ENCODE measurements around the gene DUSP22.
"Not testable (repeated sequence)": the region's sequence is repeated elsewhere in the genome, so short reads cannot be mapped to it uniquely, and the experiment has no call there.

The DUSP22 gene, protein sequence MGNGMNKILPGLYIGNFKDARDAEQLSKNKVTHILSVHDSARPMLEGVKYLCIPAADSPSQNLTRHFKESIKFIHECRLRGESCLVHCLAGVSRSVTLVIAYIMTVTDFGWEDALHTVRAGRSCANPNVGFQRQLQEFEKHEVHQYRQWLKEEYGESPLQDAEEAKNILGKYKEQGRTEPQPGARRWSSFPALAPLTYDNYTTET
- 28.0 to 54.5 (median 32.0) reads per million in 3 experiments for total RNA-seq

DNA sequence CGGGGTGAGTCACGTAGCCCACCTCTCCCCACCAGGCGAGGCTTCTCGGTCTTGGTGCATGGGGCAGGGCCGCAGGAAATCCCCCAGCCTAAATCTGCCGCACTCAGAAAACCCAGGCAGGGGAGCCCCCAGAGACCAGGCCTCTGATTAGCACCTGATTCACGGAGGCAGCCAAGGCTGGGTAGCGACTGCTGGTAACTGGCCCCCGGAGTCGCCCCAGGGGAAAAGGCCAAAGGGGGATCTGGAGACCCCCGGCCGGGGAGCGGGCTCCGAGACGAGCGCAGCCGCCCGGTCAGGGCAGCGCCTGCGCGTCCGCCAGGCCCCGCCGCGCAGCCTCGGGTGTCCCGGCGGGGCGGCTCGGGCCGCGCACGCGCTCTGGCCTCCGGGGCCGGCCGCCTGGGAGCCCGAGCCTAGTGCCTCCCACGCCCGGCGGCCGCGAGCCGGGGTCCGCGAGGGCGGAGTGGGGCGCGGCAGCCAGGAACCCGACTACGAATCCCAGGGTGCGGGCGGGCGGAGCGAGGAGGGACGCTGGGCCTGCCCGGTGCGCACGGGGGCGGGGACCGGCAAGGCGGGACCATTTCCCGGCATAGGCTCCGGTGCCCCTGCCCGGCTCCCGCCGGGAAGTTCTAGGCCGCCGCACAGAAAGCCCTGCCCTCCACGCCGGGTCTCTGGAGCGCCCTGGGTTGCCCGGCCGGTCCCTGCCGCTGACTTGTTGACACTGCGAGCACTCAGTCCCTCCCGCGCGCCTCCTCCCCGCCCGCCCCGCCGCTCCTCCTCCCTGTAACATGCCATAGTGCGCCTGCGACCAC lies at the start of gene DUSP22:
Gene DUSP22, plus strand, starts transcription at position 791 of the 809 bp plus-strand sequence. CDS start 53 bp downstream, outside the sequence.
- peak; percentile 67 for DNase-seq

DNA sequence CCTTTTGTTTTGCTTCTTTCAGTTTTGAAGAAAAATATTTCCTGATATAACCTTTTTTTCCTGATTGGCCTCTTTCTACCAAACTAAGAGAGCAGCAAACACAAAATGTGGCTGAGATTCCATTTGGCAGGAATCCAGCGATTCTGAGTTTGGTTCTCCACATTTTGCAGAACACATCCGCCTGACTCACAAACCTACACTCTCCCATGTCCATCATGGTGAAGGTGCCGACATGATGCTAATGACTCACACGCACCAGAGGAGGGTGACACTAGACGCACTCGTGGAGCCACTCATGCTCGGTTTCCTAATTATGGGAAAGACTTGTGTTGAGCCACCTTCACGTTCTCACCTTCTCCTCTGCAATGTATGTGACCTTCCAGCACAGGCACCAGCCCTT lies 45.9 kb upstream of the DUSP22 start:
- DNase-seq = no peak

DNA sequence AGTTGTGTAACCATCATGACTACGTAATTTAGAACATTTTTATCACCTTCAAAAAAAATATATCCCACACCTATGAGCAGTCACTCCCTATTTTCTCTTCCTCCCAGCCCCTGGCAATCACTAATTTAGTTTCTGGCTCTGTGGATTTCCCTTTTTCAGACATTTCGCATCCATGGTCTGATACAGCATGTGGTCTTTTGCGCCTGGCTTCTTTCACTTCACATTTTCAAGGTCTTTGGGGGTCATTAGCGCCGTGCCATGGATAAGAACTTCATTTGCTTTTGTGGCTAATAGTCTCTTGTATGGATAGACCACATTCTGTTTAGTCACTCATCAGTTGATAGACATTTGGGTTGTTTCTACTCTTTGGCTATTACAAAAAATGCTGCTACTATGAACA lies 44.9 kb upstream of the DUSP22 start:
- DNase-seq = no peak

DNA sequence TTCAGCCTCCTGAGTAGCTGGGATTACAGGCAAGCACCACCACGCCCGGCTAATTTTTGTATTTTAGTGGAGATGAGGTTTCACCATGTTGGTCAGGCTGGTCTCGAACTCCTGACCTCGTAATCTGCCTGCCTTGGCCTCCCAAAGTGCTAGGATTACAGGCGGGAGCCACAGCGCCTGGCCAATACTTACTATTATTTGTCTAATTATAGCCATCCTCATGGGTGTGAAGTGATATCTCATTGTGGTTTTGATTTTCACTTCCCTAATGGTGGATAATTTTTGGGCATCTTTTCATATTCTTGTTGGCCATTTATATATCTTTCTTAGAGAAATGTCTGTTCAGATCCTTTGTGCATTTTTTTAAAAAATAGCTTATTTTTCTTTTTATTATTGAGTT lies 44.2 kb upstream of the DUSP22 start:
- DNase-seq = not testable (repeated sequence)

DNA sequence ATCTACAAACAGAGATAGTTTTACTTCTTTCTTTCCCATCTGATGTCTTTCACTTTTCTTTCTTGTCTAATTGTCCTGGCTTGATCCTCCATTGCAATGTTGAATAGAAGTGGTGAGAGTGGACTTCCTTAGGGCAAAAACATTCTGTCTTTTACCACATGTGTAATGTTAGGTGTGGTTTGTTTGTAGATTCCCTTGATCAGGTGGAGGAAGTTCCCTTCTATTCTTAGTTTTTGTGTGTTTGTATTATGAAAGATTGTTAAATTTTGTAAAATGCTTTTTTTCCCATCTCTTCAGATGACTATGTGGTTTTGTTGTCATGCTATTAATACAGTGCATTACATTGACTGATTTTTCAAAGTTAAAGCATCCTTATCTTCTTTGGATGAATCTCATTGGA lies 41.6 kb upstream of the DUSP22 start:
- no peak for DNase-seq

DNA sequence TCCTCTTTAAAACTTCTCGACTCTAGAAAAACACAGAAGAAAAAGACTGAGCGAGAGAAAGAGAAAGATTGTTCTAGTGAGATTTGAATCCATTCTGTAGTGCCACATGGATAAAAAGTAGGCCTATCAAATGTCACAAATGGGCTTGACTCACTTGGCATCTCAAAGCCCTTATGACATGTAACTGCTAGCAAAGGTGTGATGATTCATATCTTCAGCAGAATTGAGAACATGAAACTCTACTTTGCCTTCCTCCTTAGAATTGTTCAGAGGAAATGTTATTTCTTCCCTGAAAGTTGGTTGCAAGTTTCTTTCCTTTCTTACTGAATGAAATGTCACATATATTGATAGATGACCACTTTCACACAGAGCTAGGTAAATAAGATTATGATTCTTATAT lies 40.4 kb upstream of the DUSP22 start:
- no peak for DNase-seq

DNA sequence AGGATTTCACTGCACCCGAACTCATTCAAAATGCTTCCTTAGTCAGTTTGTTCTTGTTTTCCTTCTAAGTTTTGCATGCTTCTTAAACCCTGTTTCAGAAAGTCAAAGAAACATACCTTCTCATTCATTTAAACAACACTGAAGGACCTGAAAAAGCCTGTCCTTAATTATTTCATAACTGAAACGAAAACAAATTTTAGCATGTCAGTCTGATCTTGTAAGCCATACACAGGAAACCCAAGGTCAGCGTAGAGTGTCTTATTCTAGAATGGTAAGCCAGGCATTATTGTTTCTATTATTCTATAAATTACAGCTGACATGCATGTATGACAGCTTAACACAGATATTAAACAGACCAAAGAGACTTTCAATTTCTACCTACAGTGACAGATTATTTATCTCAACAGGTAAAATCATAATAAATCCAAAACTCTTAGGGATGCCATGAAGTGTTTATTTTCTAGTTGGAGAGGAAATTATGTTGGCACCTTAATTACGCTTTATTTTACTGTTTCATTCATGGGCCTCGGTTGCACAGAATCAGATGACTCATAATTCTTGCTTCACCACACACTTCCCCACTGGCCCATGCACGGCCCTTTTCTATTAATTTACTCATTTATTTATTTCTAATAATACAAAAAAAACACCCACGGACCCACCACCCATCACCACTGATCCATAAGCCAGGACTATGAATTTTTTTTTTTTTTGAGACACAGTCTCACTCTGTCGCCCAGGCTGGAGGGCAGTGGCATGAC lies 39.3 kb upstream of the DUSP22 start:
- no peak for DNase-seq

DNA sequence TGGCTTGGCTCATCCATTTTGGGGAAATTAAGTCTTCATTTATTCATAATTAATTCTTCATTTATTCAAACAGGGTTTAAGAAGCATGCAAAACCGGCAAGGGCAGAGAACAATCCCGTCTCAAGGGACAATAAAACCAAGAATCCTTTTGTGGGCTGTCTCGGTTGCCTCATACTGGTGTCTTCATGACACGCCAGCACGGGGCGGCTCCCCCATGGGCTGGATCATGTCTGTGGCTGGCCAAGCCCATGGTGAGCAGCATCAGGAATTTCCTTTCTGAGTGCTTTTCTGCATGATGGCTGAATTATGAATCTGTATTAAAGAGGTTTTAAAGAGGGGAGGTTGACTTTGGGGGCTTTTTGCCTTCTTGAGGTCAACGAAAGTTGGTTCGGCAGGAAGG lies 38.3 kb upstream of the DUSP22 start:
- no peak for DNase-seq

DNA sequence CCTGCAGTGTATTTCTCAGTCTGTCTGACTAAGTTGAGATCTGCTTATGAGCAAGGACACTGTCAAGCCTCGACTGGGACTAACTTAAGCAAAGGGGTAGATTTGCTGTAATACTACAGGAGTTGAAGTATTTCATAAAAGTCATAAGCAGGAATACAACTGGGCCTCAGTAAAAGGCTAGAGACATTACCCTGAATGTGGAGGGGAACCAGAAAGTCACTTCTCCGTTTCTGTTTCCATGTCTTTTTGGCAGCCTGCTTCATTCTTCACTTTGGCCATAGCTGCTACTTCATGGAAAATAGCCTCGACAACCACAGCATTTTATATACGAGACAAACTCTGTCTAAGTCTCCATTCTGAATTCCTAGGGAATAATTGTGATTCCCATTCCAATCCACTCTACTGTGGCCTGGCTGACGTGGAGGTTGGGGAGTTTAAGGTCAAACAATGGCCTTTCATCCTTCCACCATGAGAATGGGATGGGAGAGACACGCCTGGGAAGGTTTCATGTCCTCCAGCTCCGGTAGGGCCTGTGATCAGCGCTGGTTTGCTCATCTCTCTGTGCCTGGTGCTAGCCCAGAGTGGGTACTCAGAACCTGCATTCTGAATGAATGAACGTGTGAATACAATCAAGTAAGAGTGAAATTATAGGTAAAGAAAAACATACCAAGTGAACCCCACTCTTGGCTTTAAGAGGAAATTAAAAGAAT lies 37.1 kb upstream of the DUSP22 start:
- no peak for DNase-seq

DNA sequence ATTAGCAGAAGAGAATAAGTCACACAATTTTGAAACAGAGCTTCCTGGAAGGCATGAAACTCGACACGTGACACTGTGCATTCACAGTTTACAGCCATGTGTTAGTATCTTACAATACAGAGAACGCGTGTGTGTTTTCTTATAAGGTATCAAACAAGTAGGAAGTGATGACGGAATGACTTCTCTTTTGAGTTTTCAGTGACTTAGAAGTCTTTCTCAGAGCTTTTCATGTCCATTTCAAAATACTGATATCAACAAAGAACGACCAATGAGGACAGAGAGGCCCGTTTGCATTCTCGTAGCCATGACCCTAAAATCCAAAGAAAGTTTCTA lies 36.6 kb upstream of the DUSP22 start:
- DNase-seq = no peak

DNA sequence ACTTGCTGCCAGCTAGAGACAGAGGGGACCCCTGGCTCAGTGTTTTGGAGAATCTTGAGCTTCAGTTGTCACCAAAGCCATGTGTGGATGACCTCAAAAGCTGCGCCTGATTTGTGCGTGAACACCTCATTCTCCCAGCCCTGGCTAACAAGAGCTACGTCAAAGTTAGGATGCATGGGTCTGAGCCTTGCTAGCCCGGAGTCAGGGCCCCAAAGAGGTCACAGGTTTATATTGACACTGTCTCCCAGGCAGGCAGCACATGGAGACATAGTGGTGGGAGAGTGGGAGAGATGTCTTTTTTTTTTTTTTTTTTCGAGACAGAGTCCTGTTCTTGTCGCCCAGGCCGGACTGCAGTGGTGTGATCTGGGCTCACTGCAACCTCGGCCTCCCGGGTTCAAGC lies 36.1 kb upstream of the DUSP22 start:
- DNase-seq = no peak

DNA sequence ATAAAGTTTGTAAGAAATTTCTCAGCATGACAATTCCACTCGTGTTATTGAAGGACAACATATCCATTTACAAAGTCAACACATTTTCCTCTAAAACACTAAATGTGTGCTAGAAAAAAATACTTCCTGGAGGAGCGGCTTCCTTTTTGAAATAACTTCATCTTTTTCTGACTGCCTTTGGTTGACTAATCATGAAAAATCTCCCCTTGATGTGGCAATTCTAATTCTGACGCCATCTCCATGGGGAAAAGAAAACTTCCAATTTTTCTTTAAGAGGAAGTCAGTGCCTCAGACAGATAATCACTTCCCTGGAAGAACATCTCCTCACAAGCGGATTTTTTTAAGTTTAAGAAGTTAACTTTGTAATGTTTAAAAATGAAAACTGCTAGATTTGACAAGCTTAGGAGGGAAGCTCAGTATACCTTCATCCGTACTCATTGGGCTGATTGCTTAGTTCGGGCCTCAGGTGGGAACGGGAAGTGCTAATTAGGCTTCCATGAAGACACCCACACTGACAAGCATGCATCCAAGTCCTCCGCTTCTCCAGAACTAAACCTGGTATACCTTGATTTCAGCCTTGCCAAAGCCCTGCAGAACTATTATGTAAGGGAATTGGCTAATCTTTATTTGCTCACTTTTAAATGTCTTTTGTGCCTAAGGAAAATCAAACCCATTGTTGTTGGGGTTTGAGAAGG lies 35.1 kb upstream of the DUSP22 start:
- DNase-seq = no peak

DNA sequence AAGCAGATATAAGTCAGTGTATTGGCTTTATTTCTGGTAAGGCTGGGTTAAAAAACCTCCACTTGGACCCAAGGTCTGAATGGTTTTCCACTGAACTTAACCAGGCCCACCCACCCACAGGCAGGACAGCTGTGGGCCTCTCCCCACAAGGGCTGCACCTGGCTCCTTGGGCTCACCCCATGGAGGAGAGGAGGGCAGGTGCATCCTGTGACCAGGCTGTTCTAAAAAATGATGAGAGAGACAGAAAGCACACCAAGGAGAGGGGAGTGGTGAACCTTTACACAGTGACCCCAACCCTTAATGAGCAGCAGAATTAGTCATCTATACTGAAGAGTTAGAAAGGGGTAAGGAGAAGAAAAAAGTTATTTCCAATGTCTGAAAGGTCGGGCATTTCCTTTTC lies 34.5 kb upstream of the DUSP22 start:
- DNase-seq = no peak

DNA sequence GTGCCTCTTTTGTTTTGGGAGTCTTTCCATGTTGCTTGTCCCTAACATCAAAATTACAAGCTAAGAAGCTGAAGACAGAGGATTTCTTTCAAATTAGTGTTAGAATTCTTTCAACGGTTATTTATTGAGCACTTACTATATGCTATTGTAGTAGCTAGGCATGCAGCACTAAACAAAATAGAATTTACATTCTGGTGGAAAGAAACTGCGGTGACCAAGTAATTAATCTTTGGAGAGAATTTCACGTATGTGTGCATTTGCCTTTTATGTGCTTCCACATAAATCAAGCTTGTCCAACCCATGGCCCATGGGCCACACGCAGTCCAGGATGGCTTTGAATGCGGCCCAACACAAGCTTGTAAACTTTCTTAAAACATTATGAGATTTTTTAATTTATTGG lies 33.0 kb upstream of the DUSP22 start:
- DNase-seq = no peak

DNA sequence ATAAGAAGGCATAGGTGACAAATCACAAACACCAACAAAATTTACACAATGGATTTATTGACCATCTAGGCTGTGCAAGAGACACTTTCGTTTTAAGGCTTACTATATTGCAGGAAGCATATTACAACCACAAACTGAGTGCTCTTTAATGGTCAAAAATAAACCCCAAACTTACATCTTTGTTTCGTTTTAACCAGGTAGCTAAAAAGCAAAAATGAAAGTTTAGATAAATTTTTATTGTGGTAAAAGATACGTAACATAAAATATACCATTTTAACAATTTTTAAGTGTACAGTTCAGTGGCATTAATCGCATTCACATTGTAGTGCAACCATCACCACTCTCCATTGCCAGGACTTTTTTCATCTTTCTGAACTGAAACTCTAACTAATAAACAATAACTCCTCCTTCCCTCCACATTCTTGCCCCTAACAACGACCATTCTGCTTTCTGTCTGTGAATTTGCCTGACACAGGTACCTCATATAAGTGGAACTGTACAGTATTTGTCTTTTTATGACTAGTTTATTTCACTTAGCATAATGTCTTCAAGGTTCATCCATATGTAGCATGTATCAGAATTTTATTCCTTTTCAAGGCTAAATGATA lies 32.3 kb upstream of the DUSP22 start:
- no peak for DNase-seq

DNA sequence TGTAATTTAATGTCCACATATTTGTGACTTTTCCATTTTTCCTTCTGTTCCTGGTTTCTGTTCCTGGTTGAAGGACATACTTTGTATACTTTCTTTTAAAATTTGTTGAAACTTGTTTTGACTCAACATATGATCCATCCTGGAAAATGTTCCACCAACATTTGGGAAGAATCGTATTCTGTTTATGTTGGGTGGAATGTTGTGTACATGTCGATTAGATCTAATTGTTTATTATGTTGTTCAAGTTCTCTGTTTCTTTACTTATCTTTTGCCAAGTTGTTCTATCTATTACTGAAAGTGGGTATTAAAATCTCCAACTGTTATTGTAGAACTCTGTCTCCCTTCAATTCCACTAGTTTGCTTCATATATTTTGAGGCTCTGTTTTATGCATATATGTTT lies 27.7 kb upstream of the DUSP22 start:
- no peak for DNase-seq

DNA sequence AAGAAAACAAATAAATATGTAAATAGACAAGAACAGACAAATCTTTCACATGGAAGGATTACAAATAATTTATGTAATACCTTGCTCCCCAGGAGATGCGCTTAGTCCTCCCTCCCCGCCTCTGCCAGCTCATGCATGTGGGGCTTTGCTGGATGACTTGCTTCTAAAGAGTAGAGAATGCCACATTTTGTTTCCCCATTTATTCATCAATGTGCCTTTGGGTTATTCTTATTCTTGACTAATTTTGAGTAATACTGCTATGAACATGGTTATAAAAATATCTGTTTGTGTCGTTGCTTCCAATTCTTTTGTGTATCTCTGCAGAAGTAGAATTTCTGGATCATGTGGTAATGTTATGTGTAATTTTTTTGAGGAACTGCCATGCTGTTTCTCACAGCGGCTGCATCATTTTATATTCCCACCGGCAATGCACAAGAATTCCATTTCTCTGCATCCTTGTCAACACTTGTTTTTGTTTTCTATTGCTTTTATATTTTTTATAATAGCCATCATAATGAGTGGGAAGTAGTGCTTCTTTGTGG lies 23.8 kb upstream of the DUSP22 start:
- no peak for DNase-seq

DNA sequence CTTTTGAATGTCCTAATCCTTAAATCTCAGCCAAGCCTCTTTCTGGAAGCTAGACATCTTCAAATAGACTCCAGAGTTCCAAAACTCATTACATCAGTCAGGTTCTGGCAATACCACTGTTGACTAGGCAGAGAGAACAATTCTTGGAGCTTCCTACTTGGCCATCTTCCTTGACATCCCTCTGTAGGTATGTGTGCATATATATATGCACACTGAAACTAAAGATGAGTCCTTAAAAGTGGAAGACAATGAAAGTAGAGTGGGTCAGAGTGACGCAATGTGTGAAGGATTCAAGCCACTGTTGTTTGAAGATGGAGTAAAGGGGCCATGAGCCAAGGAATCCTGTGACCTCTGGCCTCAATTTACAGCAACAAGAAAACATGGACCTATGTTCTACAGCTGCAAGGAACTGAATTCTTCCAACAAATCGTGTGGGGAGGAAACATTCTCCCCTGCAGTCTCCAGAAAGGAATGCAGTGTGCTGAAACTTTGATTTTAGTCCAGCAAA lies 18.7 kb upstream of the DUSP22 start:
- no peak for DNase-seq

DNA sequence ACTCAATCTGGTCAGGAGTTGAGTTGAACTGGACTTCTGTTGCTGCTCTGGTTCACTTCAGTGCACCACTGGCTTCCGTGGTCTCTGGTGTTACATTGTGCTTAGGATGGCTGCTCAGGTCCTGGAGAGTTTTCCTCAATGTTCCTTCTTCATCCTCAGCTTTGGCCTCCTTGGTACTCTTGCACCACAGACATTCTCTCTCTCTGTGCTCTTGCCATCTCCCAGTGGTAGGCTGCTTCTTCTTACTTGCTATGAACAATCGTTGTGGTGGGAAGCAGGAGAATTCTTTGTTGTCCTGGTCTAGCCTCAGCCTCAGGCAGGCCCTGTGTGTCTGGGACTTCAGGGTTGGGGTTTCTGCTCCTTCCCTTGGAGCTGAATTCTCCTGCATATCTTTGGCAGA lies 14.5 kb upstream of the DUSP22 start:
- DNase-seq = no peak

DNA sequence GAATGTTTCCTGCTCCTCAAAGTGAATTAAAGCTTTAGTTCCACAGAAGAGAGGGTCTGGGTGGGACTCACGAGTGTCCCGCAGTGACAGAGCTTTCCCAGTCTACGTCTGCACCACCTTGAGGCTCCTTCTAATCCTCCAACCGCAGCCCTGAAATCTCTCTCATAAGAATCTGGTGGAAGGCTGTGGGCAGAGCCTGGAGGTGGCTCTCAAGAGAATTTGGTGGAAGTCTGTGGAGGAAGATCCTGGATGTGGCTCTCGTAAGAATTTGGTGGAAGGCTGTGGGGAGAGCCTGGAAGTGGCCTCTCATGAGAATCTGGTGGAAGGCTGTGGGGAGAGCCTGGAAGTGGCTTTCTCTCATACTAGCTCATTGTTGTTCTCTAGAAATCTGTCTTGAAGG lies 13.8 kb upstream of the DUSP22 start:
- DNase-seq = no peak

DNA sequence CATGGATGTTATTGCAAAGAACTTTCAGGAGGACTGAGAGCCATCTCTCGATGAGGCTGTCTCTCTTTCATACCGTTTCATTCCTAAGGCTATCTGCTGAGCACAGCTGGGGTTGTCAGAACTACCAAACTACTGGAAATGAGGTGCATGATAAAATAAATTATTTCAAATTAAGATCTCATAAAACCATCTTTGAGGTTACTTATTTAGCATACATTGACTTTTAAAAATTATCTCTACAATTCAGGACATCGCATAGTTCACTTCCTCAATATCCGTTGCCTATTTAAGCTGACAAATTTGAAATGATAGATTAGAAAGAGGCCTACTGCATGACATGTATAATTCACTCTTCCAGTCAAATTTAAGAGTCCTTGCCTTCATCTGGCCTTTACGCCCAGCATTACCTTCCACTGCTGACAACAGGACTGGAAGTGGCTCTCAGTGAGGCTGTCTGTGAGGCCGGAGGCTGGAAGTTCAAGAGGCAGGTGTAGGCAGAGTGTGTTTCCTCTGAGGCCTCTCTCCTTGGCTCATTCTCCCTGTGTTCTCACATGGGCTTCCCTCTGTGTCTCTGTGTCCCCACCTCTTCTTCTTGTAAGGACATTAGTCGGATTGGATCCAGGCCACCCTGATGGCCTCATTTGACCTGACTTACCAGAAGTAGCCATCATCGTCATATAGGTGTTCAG lies 12.8 kb upstream of the DUSP22 start:
- no peak for DNase-seq
